ENCODE measurements around the gene TENT5C. TPM values are rescaled to one million over a fixed set of nuclear protein-coding genes. Genes with fewer than 3 reads are reported as not detected.

TENT5C gene
- polyA plus RNA-seq, 1 experiment = 1.9 TPM

- ChIA-PET CTCF (interaction anchor here (1.2 kb wide), 1 partner anchor 13 kb away, joined by 4 read pairs; no protein-coding TSS in a partner anchor), POLR2A (no interaction called here)
These were observed 28.5 kb upstream of the TENT5C start for GRCh38 chr1:117577191-117577885.

GRCh38 chr1:117578466-117578865 is 27.4 kb upstream of the TENT5C start:
- CTCF ChIA-PET = interaction anchor here (1.1 to 1.2 kb wide), 2 partner anchors 8 to 12 kb away, joined by 3 to 4 read pairs; no protein-coding TSS in a partner anchor
- Histone ChIP-seq H3K36me3 (ENCODE audit: control insufficient read depth, insufficient read depth, low read length) (no peaks in the 10 kb centered on the region), H3K4me3 (ENCODE audit: low read depth, low read length) (no peak overlapping the region), H3K27me3 (ENCODE audit: control insufficient read depth, insufficient read depth, low read length) (peaks cover 3% of the 10 kb centered on the region; the same call in 1 of the 2 replicates)
- TF ChIP-seq CTCF (IDR thresholded peaks at IDR 0.05; ENCODE audit: insufficient read depth, low read depth, low read length) = no peak
- DNase-seq (ENCODE audit: low read depth) = no peak
- POLR2A ChIA-PET = no interaction called here

More at GRCh38 chr1:117577191-117577885, 28.5 kb upstream of the TENT5C start:
- no peaks in the 10 kb centered on the region for H3K36me3 ChIP-seq (ENCODE audit: control insufficient read depth, insufficient read depth, low read length)
- H3K4me3 ChIP-seq (ENCODE audit: low read depth, low read length) = no peak overlapping the region
- no peak for TF ChIP-seq CTCF (IDR thresholded peaks at IDR 0.05; ENCODE audit: insufficient read depth, low read depth, low read length)
- no peak for DNase-seq (ENCODE audit: low read depth)
- H3K27me3 ChIP-seq (ENCODE audit: control insufficient read depth, insufficient read depth, low read length) = peaks cover 3% of the 10 kb centered on the region; the same call in 1 of the 2 replicates

GRCh38 chr1:117579221-117579906 is 26.5 kb upstream of the TENT5C start:
- no peak for TF ChIP-seq CTCF (IDR thresholded peaks at IDR 0.05; ENCODE audit: insufficient read depth, low read depth, low read length)
- no peak for DNase-seq (ENCODE audit: low read depth)
- Histone ChIP-seq H3K4me3 (ENCODE audit: low read depth, low read length) (no peak overlapping the region), H3K27me3 (ENCODE audit: control insufficient read depth, insufficient read depth, low read length) (peaks cover 3% of the 10 kb centered on the region; the same call in 1 of the 2 replicates), H3K36me3 (ENCODE audit: control insufficient read depth, insufficient read depth, low read length) (no peaks in the 10 kb centered on the region)
- ChIA-PET CTCF (interaction anchor here (0.7 to 1.1 kb wide), 2 partner anchors 9 kb away, joined by 3 read pairs; no protein-coding TSS in a partner anchor), POLR2A (no interaction called here)

- DNase-seq (ENCODE audit: low read depth) = no peak
- Histone ChIP-seq H3K36me3 (ENCODE audit: control insufficient read depth, insufficient read depth, low read length) (no peaks in the 10 kb centered on the region), H3K4me3 (ENCODE audit: low read depth, low read length) (no peak overlapping the region), H3K27me3 (ENCODE audit: control insufficient read depth, insufficient read depth, low read length) (peaks cover 2% of the 10 kb centered on the region; the same call in 1 of the 2 replicates)
- ChIA-PET POLR2A (no interaction called here), CTCF (interaction anchor here (0.9 kb wide), 1 partner anchor 17 kb away, joined by 3 read pairs; no protein-coding TSS in a partner anchor)
- TF ChIP-seq CTCF (IDR thresholded peaks at IDR 0.05; ENCODE audit: insufficient read depth, low read depth, low read length) = no peak
These were observed 25.4 kb upstream of the TENT5C start for GRCh38 chr1:117580436-117580835.

- POLR2A ChIA-PET = no interaction called here
- CTCF ChIA-PET = interaction anchor here (0.9 kb wide), 1 partner anchor 17 kb away, joined by 3 read pairs; no protein-coding TSS in a partner anchor
These were observed 25.0 kb upstream of the TENT5C start for GRCh38 chr1:117580882-117581281.

More at GRCh38 chr1:117580882-117581281, 25.0 kb upstream of the TENT5C start:
- no peak for TF ChIP-seq CTCF (IDR thresholded peaks at IDR 0.05; ENCODE audit: insufficient read depth, low read depth, low read length)
- H3K27me3 ChIP-seq (ENCODE audit: control insufficient read depth, insufficient read depth, low read length) = peaks cover under 1% of the 10 kb centered on the region; the same call in 1 of the 2 replicates
- no peaks in the 10 kb centered on the region for H3K36me3 ChIP-seq (ENCODE audit: control insufficient read depth, insufficient read depth, low read length)
- no peak overlapping the region for H3K4me3 ChIP-seq (ENCODE audit: low read depth, low read length)
- DNase-seq (ENCODE audit: low read depth) = no peak
